ENCODE results near the gene TXLNB. TPM values are rescaled to one million over a fixed set of nuclear protein-coding genes. Genes with fewer than 3 reads are reported as not detected.

Gene TXLNB
- total RNA-seq, 1 experiment from 2014 or later = not detected

DNA sequence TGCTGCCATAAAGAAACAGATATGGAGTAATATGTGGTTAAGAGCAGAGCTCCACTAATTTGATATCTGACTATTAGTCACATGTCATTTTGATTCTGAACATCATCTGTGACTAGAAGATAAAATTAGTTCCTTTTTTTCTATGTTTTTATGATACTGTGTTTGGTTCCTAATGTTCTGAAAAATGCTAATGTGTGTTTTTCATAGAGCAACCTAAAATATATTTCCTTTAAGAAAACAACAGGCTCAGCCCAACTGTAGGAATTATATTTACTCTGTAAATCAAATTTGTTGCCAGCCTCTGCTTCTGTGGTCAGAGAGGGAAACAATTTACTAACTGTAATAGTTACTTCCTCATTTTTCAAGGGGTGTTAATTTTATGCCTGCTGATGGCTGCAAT, 33.3 kb upstream of the TXLNB start:
- no peak for ATAC-seq
- no peaks in the 10 kb centered on the region for H3K4me1 ChIP-seq (ENCODE audit: control insufficient read depth, insufficient read depth, low read length)
- DNase-seq (ENCODE audit: low read depth, low spot score) = no peak
- no peak overlapping the region for H3K4me3 ChIP-seq (ENCODE audit: low read depth in 2 of 2, low read length in 2 of 2)
- no TSS peak for BruUV-seq (replicated peaks)
- TF ChIP-seq TCF7L2 (IDR thresholded peaks at IDR 0.05; ENCODE audit: low read depth, low read length) = no peak
- TF ChIP-seq POLR2AphosphoS5 (IDR thresholded peaks at IDR 0.05; ENCODE audit: low read depth, low read length) = no peak
- TF ChIP-seq SIN3A (IDR thresholded peaks at IDR 0.05; ENCODE audit: borderline replicate concordance, insufficient read depth, low read depth, low read length) = no peak
- TF ChIP-seq, protein P1, sequence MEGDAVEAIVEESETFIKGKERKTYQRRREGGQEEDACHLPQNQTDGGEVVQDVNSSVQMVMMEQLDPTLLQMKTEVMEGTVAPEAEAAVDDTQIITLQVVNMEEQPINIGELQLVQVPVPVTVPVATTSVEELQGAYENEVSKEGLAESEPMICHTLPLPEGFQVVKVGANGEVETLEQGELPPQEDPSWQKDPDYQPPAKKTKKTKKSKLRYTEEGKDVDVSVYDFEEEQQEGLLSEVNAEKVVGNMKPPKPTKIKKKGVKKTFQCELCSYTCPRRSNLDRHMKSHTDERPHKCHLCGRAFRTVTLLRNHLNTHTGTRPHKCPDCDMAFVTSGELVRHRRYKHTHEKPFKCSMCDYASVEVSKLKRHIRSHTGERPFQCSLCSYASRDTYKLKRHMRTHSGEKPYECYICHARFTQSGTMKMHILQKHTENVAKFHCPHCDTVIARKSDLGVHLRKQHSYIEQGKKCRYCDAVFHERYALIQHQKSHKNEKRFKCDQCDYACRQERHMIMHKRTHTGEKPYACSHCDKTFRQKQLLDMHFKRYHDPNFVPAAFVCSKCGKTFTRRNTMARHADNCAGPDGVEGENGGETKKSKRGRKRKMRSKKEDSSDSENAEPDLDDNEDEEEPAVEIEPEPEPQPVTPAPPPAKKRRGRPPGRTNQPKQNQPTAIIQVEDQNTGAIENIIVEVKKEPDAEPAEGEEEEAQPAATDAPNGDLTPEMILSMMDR (IDR thresholded peaks at IDR 0.05) = no peak
- no peak for TF ChIP-seq REST (IDR thresholded peaks at IDR 0.05; ENCODE audit: insufficient read depth in 1 of 2, low read depth in 2 of 2, low read length in 1 of 2)
- CTCF ChIA-PET = no interaction called here
- in situ Hi-C loops (cut with HindIII; ENCODE audit: low pct_unique_long_range_greater_than_20kb, low sequenced_read_pairs) (no loop called here), intact Hi-C loops (cut with micrococcal nuclease; ENCODE audit: unreplicated experiment) (no loop called here)
- POLR2A ChIA-PET = no interaction called here
- H3K27ac ChIP-seq (ENCODE audit: low read length) = no peak overlapping the region
- H3K9me3 ChIP-seq (ENCODE audit: control insufficient read depth, insufficient read depth, low read depth, low read length) = no peaks in the 10 kb centered on the region
- no peaks in the 10 kb centered on the region for H3K27me3 ChIP-seq (ENCODE audit: control insufficient read depth, insufficient read depth, low read length)
- H3K36me3 ChIP-seq (ENCODE audit: control insufficient read depth, insufficient read depth, low read length) = no peaks in the 10 kb centered on the region

DNA sequence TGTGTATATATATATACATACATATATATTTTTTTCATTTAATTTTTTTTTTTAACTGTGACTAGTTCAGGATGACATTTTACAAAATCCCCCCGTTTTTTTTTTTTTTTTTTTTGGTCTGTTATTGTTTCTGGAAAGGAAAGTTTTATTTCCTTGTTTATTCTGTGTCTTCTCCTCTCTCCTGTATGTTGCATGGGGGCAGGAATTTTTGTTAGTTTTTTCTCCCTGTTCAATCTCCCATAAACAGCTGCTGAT, 32.4 kb upstream of the TXLNB start:
- CTCF ChIA-PET = no interaction called here
- ATAC-seq (no peak), DNase-seq (ENCODE audit: low read depth, low spot score) (no peak)
- Histone ChIP-seq H3K36me3 (ENCODE audit: control insufficient read depth, insufficient read depth, low read length) (no peaks in the 10 kb centered on the region), H3K9me3 (ENCODE audit: control insufficient read depth, insufficient read depth, low read depth, low read length) (no peaks in the 10 kb centered on the region), H3K4me3 (ENCODE audit: low read depth in 2 of 2, low read length in 2 of 2) (no peak overlapping the region), H3K27ac (ENCODE audit: low read length) (no peak overlapping the region), H3K27me3 (ENCODE audit: control insufficient read depth, insufficient read depth, low read length) (no peaks in the 10 kb centered on the region), H3K4me1 (ENCODE audit: control insufficient read depth, insufficient read depth, low read length) (no peaks in the 10 kb centered on the region)
- TF ChIP-seq, protein P1 (IDR thresholded peaks at IDR 0.05) = no peak
- no peak for TF ChIP-seq TCF7L2 (IDR thresholded peaks at IDR 0.05; ENCODE audit: low read depth, low read length)
- no peak for TF ChIP-seq REST (IDR thresholded peaks at IDR 0.05; ENCODE audit: insufficient read depth in 1 of 2, low read depth in 2 of 2, low read length in 1 of 2)
- TF ChIP-seq SIN3A (IDR thresholded peaks at IDR 0.05; ENCODE audit: borderline replicate concordance, insufficient read depth, low read depth, low read length) = no peak
- no peak for TF ChIP-seq POLR2AphosphoS5 (IDR thresholded peaks at IDR 0.05; ENCODE audit: low read depth, low read length)
- POLR2A ChIA-PET = no interaction called here
- intact Hi-C loops (cut with micrococcal nuclease; ENCODE audit: unreplicated experiment) (no loop called here), in situ Hi-C loops (cut with HindIII; ENCODE audit: low pct_unique_long_range_greater_than_20kb, low sequenced_read_pairs) (no loop called here)
- no TSS peak for BruUV-seq (replicated peaks)
